Lung (tissue), 12 donors: ENCODE measurements around the gene C12orf57. TPM values are rescaled to one million over a fixed set of nuclear protein-coding genes. Genes with fewer than 3 reads are reported as not detected.
A peak's percentile ranks its signal among the peaks of the same experiment; 100 is the strongest.

Experiments
- ATAC-seq: fragments of 200-7000 bp; cut with Tn5 transposase; one replicate; pipeline ENCODE4 v1.9.1; 2020; ENCODE audit warnings: moderate number of reproducible peaks; ENCODE audit not compliant: insufficient read depth, low FRiP score
- DNase-seq, 3 donors: peaks; one replicate each; pipeline ENCODE4 v3.0.0-alpha.2; 2013 to 2017
- H3K27ac ChIP-seq, 2 donors: one replicate each; pipeline ENCODE4 v1.5.1; 2013; ENCODE audit warnings: mild to moderate bottlenecking in 2 of 2, moderate library complexity in 2 of 2, control low read depth in 1 of 2, inconsistent platforms in 1 of 2, low read depth in 1 of 2, low read length in 1 of 2
- H3K27me3 ChIP-seq, 3 donors: one replicate each; pipeline ENCODE4 v1.5.1; 2013; ENCODE audit warnings: low read length in 2 of 3; ENCODE audit not compliant: control insufficient read depth in 3 of 3, insufficient read depth in 3 of 3
- H3K36me3 ChIP-seq, 4 donors: one replicate each; pipeline ENCODE4 v1.5.1; 2013; ENCODE audit warnings: low read length in 4 of 4, mild to moderate bottlenecking in 1 of 4, moderate library complexity in 1 of 4; ENCODE audit not compliant: control insufficient read depth in 4 of 4, insufficient read depth in 4 of 4
- H3K4me1 ChIP-seq, 5 donors: one replicate each; pipeline ENCODE4 v1.5.1; 2013; ENCODE audit warnings: low read length in 5 of 5, mild to moderate bottlenecking in 2 of 5, moderate library complexity in 1 of 5; ENCODE audit not compliant: control insufficient read depth in 5 of 5, insufficient read depth in 5 of 5
- H3K4me3 ChIP-seq: one replicate; pipeline ENCODE4 v1.5.1; 2013; ENCODE audit warnings: mild to moderate bottlenecking, control low read depth, moderate library complexity
- H3K9ac ChIP-seq, 2 donors: one replicate each; pipeline ENCODE4 v1.5.1; 2013; ENCODE audit warnings: low read length in 2 of 2, control low read depth in 1 of 2; ENCODE audit not compliant: insufficient read depth in 1 of 2
- H3K9me3 ChIP-seq, 4 donors: one replicate each; pipeline ENCODE4 v1.5.1; 2013; ENCODE audit warnings: low read length in 3 of 4, mild to moderate bottlenecking in 1 of 4, moderate library complexity in 1 of 4; ENCODE audit not compliant: control insufficient read depth in 4 of 4, insufficient read depth in 3 of 4
- CTCF ChIP-seq: IDR thresholded peaks from 2 replicates; pipeline ENCODE4 v1.5.1; 2012; ENCODE audit warnings: mild to moderate bottlenecking; ENCODE audit errors: control extremely low read depth, extremely low read depth
- WGBS, 2 donors: extraction: QIAGEN DNeasy Blood & Tissue Kit; methylation state at CpG; one replicate each; pipeline ENCODE4 v1.1.7; 2013; 5-methylcytosine and 5-hydroxymethylcytosine counted together
- polyA plus RNA-seq, 2 donors: library from polyadenylated mRNA; stranded (reverse); fragments of 200-250 nt; gene quantifications; one replicate each; pipeline ENCODE4 v1.2.1, GENCODE V29; 2013
- total RNA-seq, 2 donors: library from RNA; depleted of rRNA in 1 of 2; stranded (reverse); fragments of >200 nt in 1 of 2; gene quantifications; one replicate each; pipeline ENCODE4 v1.2.1, GENCODE V29; 2014 to 2021
- donor health status: control.
- donor health status: control.
- donor health status: Bipolar disorder and iron deficiency.
- donor health status: healthy.
- donor health status: DM: yes; HTN: yes; CAD: no.

C12orf57 gene
- total and polyA plus RNA-seq, 4 donors: 92.9 to 437 (median 283) TPM

- Histone ChIP-seq H3K4me1 (peaks cover 0 to 25% (median 16%) of the 10 kb centered on the region in 5 donors), H3K27ac (peak overlapping the region in 1 of 2 donors; percentile 92), H3K27me3 (no peaks in the 10 kb centered on the region), H3K9me3 (no peaks in the 10 kb centered on the region), H3K4me3 (peak overlapping the region; percentile 50), H3K36me3 (peaks cover 6 to 33% (median 23%) of the 10 kb centered on the region in 4 donors), H3K9ac (peak overlapping the region in 1 of 2 donors; percentile 77)
- no peak for TF ChIP-seq CTCF
- peak; percentile 63 to 84 (median 83) for DNase-seq
- WGBS, 2 donors: 67 to 74% methylated on average over 32 of the region's 32 CpGs
- peak; percentile 56 for ATAC-seq
These were observed 19.4 kb downstream of the C12orf57 start for GRCh38 chr12:6963016-6963731.

- Histone ChIP-seq H3K4me1 (peaks cover 1 to 27% (median 17%) of the 10 kb centered on the region in 5 donors), H3K27ac (peak overlapping the region in 1 of 2 donors; percentile 61), H3K9ac (peak overlapping the region in 1 of 2 donors; percentile 51), H3K27me3 (no peaks in the 10 kb centered on the region), H3K4me3 (peak overlapping the region; percentile 43), H3K36me3 (peaks cover 8 to 38% (median 30%) of the 10 kb centered on the region in 4 donors), H3K9me3 (no peaks in the 10 kb centered on the region)
- 52 to 65% methylated on average over 17 of the region's 17 CpGs for WGBS, 2 donors
- ATAC-seq (no peak), DNase-seq (peak in 1 of 3 donors; percentile 39)
- TF ChIP-seq CTCF: no peak
These were observed 20.1 kb downstream of the C12orf57 start for GRCh38 chr12:6963791-6964413.

GRCh38 chr12:6964605-6965025, 20.8 kb downstream of the C12orf57 start:
- DNase-seq: no peak
- TF ChIP-seq CTCF: no peak
- peak overlapping the region in 1 of 2 donors; percentile 37 for H3K9ac ChIP-seq
- H3K9me3 ChIP-seq: no peaks in the 10 kb centered on the region
- peaks cover 8 to 38% (median 34%) of the 10 kb centered on the region in 4 donors for H3K36me3 ChIP-seq
- peaks cover 7 to 34% (median 21%) of the 10 kb centered on the region in 5 donors for H3K4me1 ChIP-seq
- WGBS, 2 donors: 63 to 75% methylated on average over 8 of the region's 8 CpGs
- no peak overlapping the region for H3K4me3 ChIP-seq
- H3K27ac ChIP-seq: peak overlapping the region in 1 of 2 donors; percentile 87
- no peaks in the 10 kb centered on the region for H3K27me3 ChIP-seq
- ATAC-seq: no peak
